Activated naive CD4-positive, alpha-beta T cell treated with Interleukin-2 at 50 U/mL for 16 hours (primary cell): Measurements from ENCODE around the gene SAMD14.

Source experiments
- DNase-seq: peaks from one replicate; pipeline ENCODE4 v3.0.0-alpha.2; 2020

SAMD14 gene

GRCh38 chr17:50111673-50112655, 18.0 kb downstream of the SAMD14 start:
- DNase-seq: no peak

- DNase-seq: no peak
Observed at GRCh38 chr17:50110591-50111349, 19.2 kb downstream of the SAMD14 start.

GRCh38 chr17:50109785-50110184, 20.2 kb downstream of the SAMD14 start:
- DNase-seq: no peak

GRCh38 chr17:50109207-50109606, 20.8 kb downstream of the SAMD14 start:
- DNase-seq: no peak

GRCh38 chr17:50108556-50108955, 21.4 kb downstream of the SAMD14 start:
- no peak for DNase-seq

GRCh38 chr17:50107790-50108414, 22.1 kb downstream of the SAMD14 start:
- no peak for DNase-seq

DNA sequence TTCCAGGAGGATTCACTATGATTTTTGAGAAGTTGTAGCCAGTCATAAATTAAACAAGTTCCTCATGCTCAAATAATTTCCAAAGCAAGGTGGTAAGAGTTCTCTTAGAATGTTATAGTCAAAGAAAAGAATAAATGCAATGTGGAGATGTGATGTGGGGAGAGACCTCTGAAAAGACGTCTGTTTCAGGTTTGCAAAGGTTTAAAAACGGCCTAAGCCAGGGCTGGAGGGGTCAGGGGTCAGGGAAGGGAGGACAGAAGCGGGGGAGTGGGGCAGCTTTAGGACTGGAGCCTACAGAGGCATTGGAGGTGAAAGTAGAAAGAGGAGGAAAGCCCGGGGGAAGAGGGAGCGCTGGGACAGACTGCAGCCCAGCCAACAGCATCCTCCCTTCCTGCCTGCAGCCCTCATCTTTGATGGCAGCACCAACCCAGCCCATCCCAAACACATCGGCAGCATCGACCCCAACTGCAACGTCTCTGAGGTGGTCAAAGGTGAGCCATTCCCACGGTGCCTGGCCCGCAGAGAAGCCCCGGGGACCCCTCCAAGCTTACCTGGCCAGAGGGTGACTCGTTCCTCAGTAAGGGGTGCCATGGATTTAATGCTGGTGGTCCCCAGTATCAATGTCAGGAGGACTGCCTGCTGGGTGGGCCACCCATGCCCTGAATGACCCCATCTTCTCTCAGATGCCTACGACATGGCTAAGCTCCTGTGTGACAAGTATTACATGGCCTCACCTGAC, 23.4 kb downstream of the SAMD14 start:
- no peak for DNase-seq

DNA sequence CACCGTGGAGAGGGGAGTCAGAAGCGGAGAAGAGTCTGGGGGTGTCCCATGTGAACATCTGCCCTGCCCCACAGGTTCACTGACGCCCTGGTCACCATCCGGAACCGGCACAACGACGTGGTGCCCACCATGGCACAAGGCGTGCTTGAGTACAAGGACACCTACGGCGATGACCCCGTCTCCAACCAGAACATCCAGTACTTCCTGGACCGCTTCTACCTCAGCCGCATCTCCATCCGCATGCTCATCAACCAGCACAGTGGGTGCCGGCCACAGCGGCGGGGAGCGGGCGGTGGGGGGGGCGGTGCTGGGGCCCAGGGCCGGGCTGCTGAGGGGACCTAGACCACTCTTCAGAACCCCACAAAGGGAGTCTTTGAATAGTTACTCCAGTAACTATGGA, 24.1 kb downstream of the SAMD14 start:
- DNase-seq: no peak

GRCh38 chr17:50103941-50104340, 26.0 kb downstream of the SAMD14 start:
- no peak for DNase-seq

DNA sequence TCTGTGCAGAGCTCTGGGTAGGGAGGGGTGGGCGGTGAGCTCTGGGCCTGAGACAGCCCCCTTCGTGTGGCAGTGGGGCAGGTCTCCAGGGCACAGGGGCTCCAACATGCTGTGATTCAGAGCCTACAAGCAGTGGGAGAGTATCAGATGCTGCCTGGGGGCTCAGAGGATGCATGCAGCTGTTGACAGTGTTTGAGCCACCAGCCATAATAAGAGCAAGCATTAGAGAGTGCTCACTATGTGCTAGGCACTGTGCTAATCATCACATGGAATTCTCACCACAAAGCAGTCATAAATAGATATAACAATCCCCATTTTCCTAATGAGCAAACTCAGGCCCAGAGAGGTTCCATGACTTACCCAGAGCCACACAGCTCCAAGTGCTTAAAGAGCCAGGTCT, 26.7 kb downstream of the SAMD14 start:
- no peak for DNase-seq

DNA sequence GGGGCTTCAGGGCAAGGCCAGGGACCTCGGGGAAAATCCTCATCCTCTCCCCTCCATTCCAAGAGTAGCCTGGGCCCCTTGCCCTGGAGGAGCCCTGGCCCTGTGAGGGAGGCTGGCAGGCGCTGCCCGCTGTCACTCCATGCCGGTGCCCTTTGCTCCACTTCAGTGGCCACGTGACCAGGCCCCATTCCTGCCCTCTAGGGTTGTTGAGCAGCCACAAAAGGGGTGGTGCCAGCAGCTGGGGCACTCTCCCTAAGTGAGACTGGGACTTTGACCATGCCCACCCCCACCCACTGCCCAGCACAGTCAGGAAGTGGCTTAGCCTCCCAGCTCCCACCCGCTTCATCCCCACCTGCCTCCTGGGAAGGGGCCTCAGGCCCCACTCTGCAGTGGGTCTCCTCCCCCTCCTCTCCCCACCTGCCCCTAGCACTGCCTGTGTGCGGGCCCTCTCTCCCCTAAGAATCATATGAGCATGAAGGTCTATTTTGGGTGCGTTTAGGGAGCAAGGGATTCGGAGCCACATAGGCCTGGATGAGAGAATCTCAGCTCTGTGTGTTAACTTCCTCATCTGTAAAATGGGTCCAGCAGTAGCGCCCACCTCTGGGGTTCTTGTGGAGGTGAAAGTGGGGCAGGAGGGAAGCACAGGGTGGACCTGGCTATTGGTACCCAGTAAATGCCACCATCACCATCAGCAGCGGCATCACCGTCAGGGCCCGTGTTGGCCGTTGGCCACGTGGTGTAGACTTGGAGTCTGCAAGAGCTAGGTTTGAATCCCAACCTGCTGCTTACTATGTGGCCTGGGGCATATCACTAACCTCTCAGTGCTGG, 27.6 kb downstream of the SAMD14 start:
- no peak for DNase-seq

DNA sequence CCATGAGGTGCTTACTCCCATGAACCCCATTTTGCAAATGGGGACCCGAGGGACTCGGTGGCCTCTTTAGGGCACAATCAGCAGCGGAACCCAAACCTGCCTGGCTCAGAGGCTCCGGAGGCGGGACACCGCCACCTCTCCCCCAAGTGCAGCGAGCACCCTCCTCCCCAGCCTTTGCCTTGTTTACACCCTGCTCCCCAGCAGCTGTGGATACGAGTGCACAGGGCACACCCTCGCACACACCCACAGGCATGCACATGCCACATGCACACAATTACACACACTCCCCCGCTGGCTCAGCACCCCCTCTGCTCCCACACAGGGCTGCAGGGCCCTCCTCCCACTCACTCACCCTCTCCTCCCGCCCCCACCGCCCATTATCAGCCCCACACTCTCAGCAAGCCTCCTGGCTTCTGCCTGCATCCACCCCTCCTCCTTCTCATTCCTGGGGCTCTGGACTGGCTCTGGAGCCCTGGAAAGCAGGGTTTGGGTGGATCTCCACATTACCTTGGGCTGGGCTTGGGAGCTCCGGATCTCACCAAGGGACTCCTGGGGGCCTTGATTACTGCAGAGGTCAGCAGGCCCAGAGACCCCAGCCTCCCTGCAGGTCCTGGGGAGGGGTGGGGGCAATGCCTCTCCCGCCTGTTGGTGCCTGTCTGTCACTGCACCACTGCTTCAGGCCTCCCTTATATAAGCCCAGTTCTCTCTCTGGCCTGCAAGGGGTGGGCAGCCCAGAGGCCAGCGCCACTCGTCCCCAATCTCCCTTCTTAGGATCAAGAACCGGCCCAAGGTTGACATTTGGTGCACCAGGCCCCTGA, 28.4 kb downstream of the SAMD14 start:
- no peak for DNase-seq

GRCh38 chr17:50100921-50101345, 29.0 kb downstream of the SAMD14 start:
- no peak for DNase-seq

- DNase-seq: no peak
Observed at GRCh38 chr17:50100480-50100883, 29.5 kb downstream of the SAMD14 start.

DNA sequence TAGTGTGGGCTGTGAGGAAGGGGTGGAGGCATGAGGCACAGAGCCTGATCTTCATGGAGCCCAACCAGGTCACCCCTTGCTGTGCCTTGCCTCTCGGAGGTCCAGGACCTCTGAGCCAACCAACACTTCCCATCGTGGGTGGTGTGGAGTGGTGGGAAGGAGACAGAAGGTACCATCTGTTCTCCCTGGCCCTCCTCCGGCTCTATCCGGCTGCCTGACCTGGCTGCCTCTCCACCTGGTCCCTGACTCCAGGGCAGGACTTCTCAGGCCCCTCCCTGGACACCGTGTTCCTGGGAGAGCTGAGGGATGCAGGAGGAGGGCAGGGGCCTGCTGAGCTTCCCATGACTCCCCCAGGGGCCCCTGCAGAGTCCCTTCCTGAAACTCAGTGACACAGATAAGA, 31.0 kb downstream of the SAMD14 start:
- no peak for DNase-seq

- DNase-seq: no peak
Observed at GRCh38 chr17:50098583-50098982, 31.4 kb downstream of the SAMD14 start.

- no peak for DNase-seq
Observed at GRCh38 chr17:50097926-50098325, 32.0 kb downstream of the SAMD14 start.

- no peak for DNase-seq
Observed at GRCh38 chr17:50097455-50097854, 32.5 kb downstream of the SAMD14 start.

GRCh38 chr17:50096758-50097157, 33.2 kb downstream of the SAMD14 start:
- DNase-seq: no peak

DNA sequence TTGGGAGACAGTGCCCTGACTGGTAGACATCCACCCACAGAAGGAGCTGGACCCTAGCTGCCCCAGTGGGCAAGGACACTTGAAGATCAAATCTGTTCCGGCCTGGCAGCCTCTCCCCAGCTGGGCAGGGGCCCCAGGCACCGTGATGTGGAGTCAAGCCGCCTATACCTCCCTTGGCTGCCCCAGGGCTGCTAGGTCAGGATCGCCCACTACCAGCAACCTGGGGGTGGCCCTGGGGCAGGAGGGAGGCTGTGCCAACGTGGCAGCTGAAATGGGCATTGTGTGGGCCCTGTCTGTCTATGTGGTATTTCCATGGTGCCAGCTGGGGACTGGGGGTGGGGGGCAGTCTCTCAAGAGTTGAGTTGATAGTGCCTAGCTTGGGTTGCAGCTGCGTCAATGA, 33.9 kb downstream of the SAMD14 start:
- DNase-seq: no peak

GRCh38 chr17:50095626-50096037, 34.3 kb downstream of the SAMD14 start:
- no peak for DNase-seq
